HPDE6-E6E7 (cell line): ENCODE data around the gene NUDT17.
"Not testable (repeated sequence)": the region's sequence is repeated elsewhere in the genome, so short reads cannot be mapped to it uniquely, and the experiment has no call there.

Experiments
- DNase-seq: peaks from one replicate; pipeline ENCODE4 v3.0.0; 2011; ENCODE audit warnings: missing footprints; ENCODE audit errors: extremely low spot score

NUDT17 gene, protein sequence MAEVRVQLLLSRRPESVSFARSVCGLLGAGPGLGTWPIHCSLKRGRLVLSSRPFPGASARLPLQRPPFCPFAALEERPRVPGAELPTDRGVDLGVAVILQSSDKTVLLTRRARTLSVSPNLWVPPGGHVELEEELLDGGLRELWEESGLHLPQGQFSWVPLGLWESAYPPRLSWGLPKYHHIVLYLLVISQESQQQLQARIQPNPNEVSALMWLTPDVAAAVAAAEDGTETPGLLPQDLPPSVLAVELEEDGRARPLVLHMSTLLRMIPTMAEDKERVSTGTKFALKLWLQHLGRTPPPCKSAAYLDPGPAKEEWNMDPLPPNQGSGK

GRCh38 chr1:145845514-145846161 lies at the start of gene NUDT17:
Gene NUDT17, plus strand, starts transcription at chr1:145845630. Its CDS starts 11 bp downstream, at chr1:145845641.
- peak; percentile 79 for DNase-seq

DNA sequence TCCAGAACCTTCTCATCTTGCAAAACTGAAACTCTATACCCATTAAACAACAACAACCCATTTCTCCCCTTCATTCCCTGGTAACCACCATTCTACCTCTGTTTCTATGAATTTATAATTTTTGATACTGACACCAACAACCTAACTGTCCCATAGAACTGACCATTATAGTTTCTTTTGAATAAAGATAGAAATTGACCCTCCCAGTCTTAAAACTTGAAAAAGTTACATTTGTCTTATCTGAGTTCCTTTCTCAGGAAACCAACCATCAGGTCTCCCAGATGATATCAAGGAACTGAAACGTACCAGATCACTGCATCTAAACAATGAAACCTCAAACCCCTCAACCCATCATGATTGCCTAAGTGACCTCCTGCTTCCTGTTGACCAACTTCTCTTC lies 48.7 kb upstream of the NUDT17 start:
- no peak for DNase-seq

DNA sequence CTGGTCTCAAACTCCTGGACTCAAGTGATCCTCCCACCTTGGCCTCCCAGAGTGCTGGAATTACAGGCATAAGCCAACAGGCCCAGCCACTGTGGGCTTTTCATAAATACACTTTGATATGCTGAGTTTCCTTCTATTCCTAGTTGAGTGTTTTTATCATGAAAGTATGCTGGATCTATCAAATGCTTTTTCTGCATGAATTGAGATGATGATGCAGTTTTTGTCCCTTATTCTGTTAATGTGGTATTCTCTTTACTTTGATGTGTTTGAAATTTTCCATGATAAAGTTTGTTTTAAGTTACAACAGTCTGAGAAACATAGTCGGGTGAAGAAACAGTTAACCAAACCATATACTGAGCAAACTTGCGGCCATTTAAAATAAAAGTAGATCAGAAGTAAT lies 45.6 kb upstream of the NUDT17 start:
- no peak for DNase-seq

DNA sequence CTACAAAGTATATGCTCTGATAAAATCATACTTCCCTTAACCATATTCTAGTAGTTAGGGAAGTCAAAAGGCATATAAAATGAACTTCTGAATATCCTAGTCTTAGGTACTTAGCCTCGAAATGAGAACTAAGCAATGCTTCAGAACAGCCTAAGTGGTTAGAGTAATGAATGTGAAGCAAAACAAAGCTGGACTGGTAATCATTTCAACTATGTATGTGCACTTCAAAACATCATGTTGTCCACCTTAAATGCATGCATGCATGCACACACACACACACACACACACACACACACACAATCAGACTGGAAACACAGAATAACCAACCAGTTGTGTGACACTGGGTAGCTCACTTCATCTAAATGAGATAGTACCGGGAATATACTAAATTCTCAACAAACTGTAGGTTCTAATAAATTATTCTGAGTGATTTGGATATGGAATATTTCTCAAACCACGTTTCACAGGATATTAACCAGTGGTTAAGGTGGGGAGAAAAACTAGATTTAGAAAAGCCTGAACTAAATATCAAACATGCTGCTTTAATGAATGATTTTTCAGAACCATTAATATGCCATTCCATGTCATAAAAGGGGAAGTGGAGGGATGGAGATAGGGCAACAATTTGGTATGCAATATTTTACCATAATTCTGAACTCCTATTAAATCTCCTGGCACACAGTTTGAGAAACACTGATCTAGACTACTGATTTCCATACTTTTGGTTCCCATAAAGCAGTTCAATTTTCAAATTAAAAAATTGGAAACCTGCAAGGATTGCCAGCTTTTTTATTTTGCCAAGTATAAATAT lies 41.0 kb upstream of the NUDT17 start:
- DNase-seq: no peak

GRCh38 chr1:145805057-145805456 lies 40.4 kb upstream of the NUDT17 start:
- no peak for DNase-seq

DNA sequence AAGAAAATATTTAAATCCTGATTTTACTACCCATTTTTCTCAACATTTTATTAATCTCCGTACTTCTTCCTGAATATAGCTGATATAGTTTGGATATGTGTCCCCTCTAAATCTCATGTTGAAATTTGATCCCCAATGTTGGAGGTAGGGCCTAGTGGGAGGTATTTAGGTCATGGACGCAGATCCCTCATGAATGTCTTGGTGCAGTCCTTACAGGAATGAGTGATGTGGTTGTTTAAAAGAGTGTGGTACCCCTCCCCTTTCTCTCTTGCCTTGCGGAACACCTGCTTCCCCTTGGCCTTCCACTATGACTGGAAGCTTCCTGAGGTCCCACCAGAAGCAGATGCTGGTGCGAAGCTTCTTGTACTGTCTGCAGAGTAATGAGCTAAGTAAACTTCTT lies 39.0 kb upstream of the NUDT17 start:
- DNase-seq: no peak

- DNase-seq: no peak
Observed at GRCh38 chr1:145806844-145807243, 38.6 kb upstream of the NUDT17 start.

- DNase-seq: not testable (repeated sequence)
Observed at GRCh38 chr1:145812977-145813810, 32.2 kb upstream of the NUDT17 start.

- DNase-seq: not testable (repeated sequence)
Observed at GRCh38 chr1:145818095-145818494, 27.3 kb upstream of the NUDT17 start.

GRCh38 chr1:145822779-145823331 lies 22.6 kb upstream of the NUDT17 start:
- DNase-seq: not testable (repeated sequence)

DNA sequence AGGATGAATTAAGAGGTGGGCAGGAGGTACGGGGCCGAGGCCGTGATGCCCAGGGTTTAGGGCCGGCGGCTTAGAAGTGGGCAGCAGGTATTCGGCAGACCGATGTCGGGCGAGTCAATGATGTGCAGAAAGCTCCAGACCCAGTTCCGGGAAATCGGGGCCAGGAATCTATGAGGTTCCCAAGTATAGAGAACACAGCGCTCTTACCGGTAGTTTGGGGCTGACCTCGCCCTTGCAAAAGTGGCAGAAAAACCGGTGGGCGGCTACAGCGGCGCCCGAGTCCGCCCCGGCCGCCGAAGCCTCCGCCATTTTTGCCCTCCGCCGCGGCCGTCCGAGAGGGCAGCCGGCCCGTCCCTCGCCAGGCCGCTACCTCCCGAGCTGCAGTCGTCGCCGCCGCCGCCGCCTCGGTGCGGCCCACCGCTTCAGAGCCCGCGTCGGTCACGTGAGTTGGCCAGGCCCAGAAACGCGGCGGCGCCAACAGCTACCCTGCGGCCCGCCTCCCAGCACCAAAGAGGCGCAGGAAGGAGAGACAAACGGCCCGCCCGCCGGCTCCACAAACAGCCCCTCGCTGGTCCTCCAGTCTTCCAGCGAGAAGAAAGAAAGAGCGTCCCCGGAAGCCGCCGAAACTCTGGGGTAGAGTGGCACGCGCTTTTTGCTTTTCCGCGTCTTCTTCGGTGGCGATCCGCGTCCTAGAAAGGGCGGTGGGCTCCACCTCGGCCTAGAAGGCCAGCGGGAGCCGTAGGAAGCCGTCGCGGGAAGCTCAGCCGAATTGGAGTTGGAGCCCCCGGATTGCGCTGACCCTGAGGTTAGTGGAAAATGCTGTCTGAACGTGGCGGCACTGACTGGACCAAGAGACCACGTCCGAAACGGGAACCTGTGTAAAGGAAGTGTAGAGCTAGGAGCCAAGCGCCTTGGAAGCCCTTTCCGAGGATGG lies 21.6 kb upstream of the NUDT17 start, which contains the start of the genes POLR3C and RNF115:
POLR3C (plus strand) TSS at position 636 of the 934 bp plus-strand sequence. CDS start 1,577 bp downstream, outside the sequence.
RNF115 (minus strand) TSS at position 531 of the 934 bp plus-strand sequence; CDS start at position 309, 222 bp downstream.
- peak; percentile 84 for DNase-seq

- DNase-seq: no peak
Observed at GRCh38 chr1:145824499-145824842, 21.0 kb upstream of the NUDT17 start.

DNA sequence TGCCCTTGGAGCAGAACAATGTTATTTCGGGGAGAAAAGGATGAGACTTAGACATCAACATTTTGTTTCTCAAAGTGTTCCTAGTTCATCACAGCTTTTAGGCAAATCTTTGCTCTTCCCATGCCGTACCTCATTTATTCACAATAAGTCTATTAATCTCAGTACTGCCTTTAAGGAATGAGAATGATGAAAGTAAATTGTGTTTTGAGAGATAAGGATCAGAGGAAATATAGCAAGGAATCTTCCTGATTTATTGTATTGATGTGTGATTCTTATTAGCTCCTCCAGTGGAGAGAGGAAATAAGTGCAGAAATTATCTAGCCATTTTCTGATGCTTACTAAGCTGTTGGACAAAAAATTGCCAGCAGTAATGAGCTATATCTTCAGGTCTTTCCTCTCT lies 19.4 kb upstream of the NUDT17 start:
- no peak for DNase-seq

GRCh38 chr1:145827966-145828365 lies 17.5 kb upstream of the NUDT17 start:
- DNase-seq: no peak

DNA sequence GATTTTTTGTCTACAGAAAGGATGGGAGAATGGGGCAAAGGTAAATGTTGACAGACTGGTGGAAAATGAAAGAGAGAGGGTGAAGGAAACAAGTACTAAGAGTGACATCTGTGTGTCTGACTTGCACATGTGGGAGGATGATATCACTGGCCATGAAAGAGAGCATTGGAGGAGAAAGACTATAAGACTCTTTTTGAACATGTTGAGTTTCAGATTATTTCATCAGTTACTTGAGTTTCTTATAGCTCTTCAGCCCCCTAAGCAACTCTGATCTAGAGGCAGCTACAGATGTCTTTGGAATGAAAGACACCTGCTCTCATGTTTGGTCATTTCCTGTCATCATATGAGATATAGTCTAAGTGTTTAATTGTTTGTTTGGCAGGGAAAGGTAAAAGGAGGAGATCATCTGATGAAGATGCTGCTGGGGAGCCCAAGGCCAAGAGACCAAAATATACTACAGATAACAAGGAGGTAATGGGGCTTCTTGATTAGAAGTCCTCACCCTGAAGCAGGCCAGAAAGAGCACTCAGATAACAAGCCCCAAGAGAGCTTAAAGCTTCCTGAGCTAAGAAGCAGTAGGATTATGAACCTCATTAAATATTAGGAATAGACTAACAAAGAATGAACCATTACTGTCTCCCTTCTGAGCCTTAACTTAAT lies 16.9 kb upstream of the NUDT17 start:
- DNase-seq: no peak

- not testable (repeated sequence) for DNase-seq
Observed at GRCh38 chr1:145830810-145831209, 14.6 kb upstream of the NUDT17 start.

DNA sequence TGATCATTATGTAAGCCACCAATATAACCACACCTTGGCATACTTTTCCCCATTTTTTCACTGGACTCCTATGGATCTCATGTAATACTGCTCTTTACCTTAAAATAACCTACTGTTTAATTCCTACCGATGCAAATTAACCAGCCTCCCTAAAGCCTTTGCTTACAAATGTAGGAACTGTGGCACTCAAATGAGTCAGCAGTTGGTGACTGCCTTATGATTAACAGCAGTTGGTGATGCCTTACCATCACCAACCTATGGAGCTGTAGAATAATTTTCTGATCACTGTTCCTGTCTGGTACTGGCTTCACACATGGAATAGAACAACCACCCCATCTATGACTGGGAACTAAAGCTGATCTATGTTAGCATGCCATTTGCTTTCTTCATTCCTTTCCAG lies 7.8 kb upstream of the NUDT17 start:
- no peak for DNase-seq

GRCh38 chr1:145843031-145843430 lies 2.4 kb upstream of the NUDT17 start:
- DNase-seq: no peak

GRCh38 chr1:145845144-145845513 lies 301 bp upstream of the NUDT17 start:
- DNase-seq: no peak
